ENCODE results near the gene DLL1. TPM values are rescaled to one million over a fixed set of nuclear protein-coding genes. Genes with fewer than 3 reads are reported as not detected.

Gene DLL1
- total and polyA plus RNA-seq, 10 donors, result 12.6 to 119 (median 62.8) TPM

DNA sequence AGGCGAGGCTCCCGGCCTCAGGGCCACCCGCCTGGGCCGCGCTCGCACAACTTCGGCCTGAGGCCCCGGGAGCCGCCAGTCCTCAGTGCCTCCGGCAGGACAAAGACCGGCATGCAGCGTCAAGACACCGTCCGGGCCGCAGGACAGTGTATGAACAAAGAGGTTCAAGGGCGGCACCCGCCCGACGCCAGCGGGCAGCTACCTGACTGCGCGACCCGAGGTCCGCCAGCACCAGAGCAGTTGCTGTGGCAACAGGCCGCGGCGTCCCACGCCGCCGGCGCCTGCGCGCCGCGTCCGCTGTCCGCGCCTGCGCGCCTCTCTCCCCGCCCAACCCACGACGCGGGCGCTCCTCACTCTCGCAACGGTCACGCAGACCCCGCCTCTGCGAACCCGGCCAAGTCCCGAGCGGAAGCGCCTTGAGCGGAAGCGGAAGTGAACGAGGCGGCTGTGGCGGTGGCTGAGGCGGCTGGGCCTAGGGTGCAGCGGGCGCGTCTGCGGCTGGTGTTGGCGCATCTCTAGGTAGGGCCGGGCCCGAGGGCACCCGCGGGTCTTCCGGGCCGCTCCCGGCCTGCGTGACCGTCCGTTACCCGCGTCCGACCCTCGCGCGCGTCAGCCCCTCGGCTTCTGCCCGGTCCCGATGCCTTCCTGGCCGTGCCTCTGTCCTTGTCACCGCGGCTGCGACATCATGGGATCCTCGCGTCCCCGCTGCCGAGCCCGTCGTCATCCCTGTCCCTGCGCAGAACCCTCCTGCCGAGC, 15.6 kb upstream of the DLL1 start, which contains the start of gene FAM120B:
TSS of gene FAM120B (plus strand) at position 435 of the 756 bp plus-strand sequence. CDS start 10,633 bp downstream, outside the sequence.
- Histone ChIP-seq H3K4me3 (peak within 1 kb of the TSS; percentile 65 to 91 (median 86)), H3K27me3 (replicated peaks in 1 of 7) (peaks cover 0 to 4% (median 0%) of the 10 kb centered on the region in 7 donors), H3K36me3 (peaks cover 0 to 9% (median 0%) of the 10 kb centered on the region in 6 donors), H3K27ac (peak within 1 kb of the TSS; percentile 72 to 95 (median 92)), H3K9me3 (no peaks in the 10 kb centered on the region), H3K4me1 (peaks cover 21 to 58% (median 47%) of the 10 kb centered on the region in 6 donors)
- DNase-seq, result peak; percentile 100
- TF ChIP-seq POLR2AphosphoS5 (IDR thresholded peaks at IDR 0.05), result peak; percentile 98 to 99 (median 98)
- peak; percentile 14 to 68 (median 48) for TF ChIP-seq POLR2A (IDR thresholded peaks at IDR 0.05)
- TF ChIP-seq, protein P1, sequence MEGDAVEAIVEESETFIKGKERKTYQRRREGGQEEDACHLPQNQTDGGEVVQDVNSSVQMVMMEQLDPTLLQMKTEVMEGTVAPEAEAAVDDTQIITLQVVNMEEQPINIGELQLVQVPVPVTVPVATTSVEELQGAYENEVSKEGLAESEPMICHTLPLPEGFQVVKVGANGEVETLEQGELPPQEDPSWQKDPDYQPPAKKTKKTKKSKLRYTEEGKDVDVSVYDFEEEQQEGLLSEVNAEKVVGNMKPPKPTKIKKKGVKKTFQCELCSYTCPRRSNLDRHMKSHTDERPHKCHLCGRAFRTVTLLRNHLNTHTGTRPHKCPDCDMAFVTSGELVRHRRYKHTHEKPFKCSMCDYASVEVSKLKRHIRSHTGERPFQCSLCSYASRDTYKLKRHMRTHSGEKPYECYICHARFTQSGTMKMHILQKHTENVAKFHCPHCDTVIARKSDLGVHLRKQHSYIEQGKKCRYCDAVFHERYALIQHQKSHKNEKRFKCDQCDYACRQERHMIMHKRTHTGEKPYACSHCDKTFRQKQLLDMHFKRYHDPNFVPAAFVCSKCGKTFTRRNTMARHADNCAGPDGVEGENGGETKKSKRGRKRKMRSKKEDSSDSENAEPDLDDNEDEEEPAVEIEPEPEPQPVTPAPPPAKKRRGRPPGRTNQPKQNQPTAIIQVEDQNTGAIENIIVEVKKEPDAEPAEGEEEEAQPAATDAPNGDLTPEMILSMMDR (IDR thresholded peaks at IDR 0.05 in 8 of 11, conservative IDR thresholded peaks at IDR 0.05 in 3 of 11), result peak in 1 of 11 experiments; percentile 31
- 0 to 1% (median 0%) methylated on average over 36 to 97 of the region's 97 CpGs for WGBS, 5 donors
- intact Hi-C loops (cut with DNase I; ENCODE audit: low total_unique reads), result no loop called here

DNA sequence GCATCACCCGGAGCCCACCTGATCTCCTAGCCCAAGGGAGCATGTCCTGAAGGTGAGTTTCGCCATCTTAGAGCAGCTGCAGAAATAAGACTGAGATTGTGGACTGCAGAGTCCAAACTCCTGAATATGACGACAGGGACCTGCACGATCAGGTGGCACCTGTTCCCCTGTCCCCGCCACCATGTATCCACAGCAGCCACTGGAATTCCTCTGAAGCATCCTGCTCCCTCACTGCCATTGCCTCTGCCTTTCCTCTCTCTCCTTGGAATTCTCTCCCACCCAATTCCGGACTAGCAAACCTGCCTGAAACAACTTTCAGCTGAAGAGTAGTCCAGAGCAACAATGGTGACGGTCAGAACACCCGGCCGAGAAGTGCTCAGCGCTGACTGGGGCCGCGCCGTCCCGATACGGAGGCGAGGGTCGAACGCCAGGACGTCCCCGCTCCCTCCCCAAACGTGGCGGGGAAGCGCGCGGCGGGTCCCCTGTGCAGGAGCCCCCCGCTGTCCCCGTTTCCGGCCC, 15.0 kb upstream of the DLL1 start:
- Histone ChIP-seq H3K4me1 (peaks cover 21 to 53% (median 46%) of the 10 kb centered on the region in 6 donors), H3K9me3 (peaks cover 0 to 6% (median 2%) of the 10 kb centered on the region in 8 donors), H3K36me3 (peaks cover 0 to 3% (median 0%) of the 10 kb centered on the region in 6 donors), H3K27me3 (replicated peaks in 1 of 7) (peaks cover 0 to 10% (median 0%) of the 10 kb centered on the region in 7 donors), H3K27ac (peak overlapping the region in 6 of 8 donors; percentile 36 to 95 (median 92)), H3K4me3 (peak overlapping the region; percentile 65 to 91 (median 86))
- TF ChIP-seq, protein P1 (IDR thresholded peaks at IDR 0.05 in 8 of 11, conservative IDR thresholded peaks at IDR 0.05 in 3 of 11), result no peak
- TF ChIP-seq POLR2AphosphoS5 (IDR thresholded peaks at IDR 0.05), result no peak
- TF ChIP-seq POLR2A (IDR thresholded peaks at IDR 0.05), result no peak
- intact Hi-C loops (cut with DNase I; ENCODE audit: low total_unique reads), result no loop called here
- WGBS, 5 donors, result 13 to 15% (median 14%) methylated on average over 29 of the region's 29 CpGs
- no peak for DNase-seq

DNA sequence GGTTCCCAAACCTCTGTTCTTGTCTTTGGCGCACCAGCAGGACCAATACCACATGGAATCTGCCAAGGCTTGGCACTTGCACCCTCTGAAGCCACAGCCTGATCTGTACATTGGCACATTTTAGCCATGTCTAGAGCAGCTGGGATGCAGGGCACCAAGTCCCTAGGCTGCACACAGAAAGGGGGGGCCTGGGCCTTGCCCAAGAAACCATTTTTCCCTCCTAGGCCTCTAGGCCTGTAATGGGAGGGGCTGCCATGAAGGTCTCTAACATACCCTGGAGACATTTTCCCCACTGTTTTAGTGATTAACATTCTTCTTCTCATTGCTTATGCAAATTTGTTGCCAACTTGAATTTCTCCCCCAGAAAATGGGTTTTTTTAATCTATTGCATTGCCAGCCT, 10.3 kb upstream of the DLL1 start:
- H3K4me1 ChIP-seq, result peaks cover 6 to 24% (median 19%) of the 10 kb centered on the region in 6 donors
- H3K4me3 ChIP-seq, result no peak overlapping the region
- DNase-seq, result no peak
- intact Hi-C loops (cut with DNase I; ENCODE audit: low total_unique reads), result no loop called here
- H3K9me3 ChIP-seq, result peaks cover 0 to 8% (median 2%) of the 10 kb centered on the region in 8 donors
- 64 to 95% (median 93%) methylated on average over 1 of the region's 1 CpG for WGBS, 5 donors
- no peak for TF ChIP-seq POLR2AphosphoS5 (IDR thresholded peaks at IDR 0.05)
- no peak for TF ChIP-seq POLR2A (IDR thresholded peaks at IDR 0.05)
- TF ChIP-seq, protein P1 (IDR thresholded peaks at IDR 0.05 in 8 of 11, conservative IDR thresholded peaks at IDR 0.05 in 3 of 11), result no peak
- no peaks in the 10 kb centered on the region for H3K36me3 ChIP-seq
- H3K27me3 ChIP-seq (replicated peaks in 1 of 7), result peaks cover 5 to 54% (median 31%) of the 10 kb centered on the region in 7 donors
- no peak overlapping the region for H3K27ac ChIP-seq

DNA sequence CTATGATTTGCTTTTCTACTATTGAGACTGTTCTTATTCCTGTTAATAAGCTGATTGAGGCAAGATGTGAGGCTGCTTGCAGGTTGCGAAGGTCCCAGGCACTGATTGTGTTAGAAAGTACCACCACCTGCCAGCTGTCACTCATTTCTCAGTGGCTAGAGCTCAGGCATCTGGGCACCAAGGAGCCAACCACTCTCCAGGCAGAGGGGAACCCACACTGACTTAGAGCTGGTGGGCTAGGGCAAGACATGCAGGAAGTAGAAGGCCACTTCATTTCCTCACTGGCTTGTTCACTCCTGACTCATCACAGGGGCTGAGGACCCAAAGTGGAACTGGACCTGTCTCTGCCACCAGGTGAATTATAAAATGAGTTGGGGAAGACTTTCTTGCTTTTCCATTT, 7.8 kb upstream of the DLL1 start:
- DNase-seq, result no peak

More for the DNA sequence above, 7.8 kb upstream of the DLL1 start:
- Histone ChIP-seq H3K36me3 (no peaks in the 10 kb centered on the region), H3K4me3 (no peak overlapping the region), H3K4me1 (peaks cover 14 to 38% (median 32%) of the 10 kb centered on the region in 6 donors), H3K27ac (no peak overlapping the region), H3K27me3 (replicated peaks in 1 of 7) (peaks cover 8 to 79% (median 56%) of the 10 kb centered on the region in 7 donors), H3K9me3 (peaks cover 0 to 8% (median 2%) of the 10 kb centered on the region in 8 donors)
- 91 to 100% (median 100%) methylated on average over 1 of the region's 1 CpG for WGBS, 5 donors
- intact Hi-C loops (cut with DNase I; ENCODE audit: low total_unique reads), result no loop called here
- no peak for TF ChIP-seq POLR2A (IDR thresholded peaks at IDR 0.05)
- no peak for TF ChIP-seq POLR2AphosphoS5 (IDR thresholded peaks at IDR 0.05)
- TF ChIP-seq, protein P1 (IDR thresholded peaks at IDR 0.05 in 8 of 11, conservative IDR thresholded peaks at IDR 0.05 in 3 of 11), result no peak

All from spleen (tissue), 11 donors.